B cell (primary cell): ENCODE data around the gene LRRC4C. TPM values are rescaled to one million over a fixed set of nuclear protein-coding genes. Genes with fewer than 3 reads are reported as not detected.

ENCODE experiments used
- ATAC-seq: fragments of 200-7000 bp; cut with Tn5 transposase; one replicate; pipeline ENCODE4 v1.10.0; 2021; ENCODE audit warnings: low read depth, mild to moderate bottlenecking, moderate number of reproducible peaks, moderate library complexity
- CTCF ChIA-PET: fragments of 350-600 bp; sonication (Branson Sonifier 250); formaldehyde crosslinking; loops from one replicate; lab custom pipeline; 2021; ENCODE audit warnings: antibody characterized with exemption, inconsistent platforms; lab: Charles Lee
- POLR2A ChIA-PET: fragments of 350-600 bp; sonication (Branson Sonifier 250); formaldehyde crosslinking; loops from one replicate; lab custom pipeline; 2021; ENCODE audit warnings: antibody characterized with exemption; lab: Charles Lee
- DNase-seq: peaks from one replicate; pipeline ENCODE4 v3.0.0; 2013
- H2AFZ ChIP-seq: 2 replicates; pipeline ENCODE4 v1.6.1; 2012; ENCODE audit warnings: mild to moderate bottlenecking, low read depth, low read length; ENCODE audit not compliant: insufficient read depth, poor library complexity, severe bottlenecking
- H3K27ac ChIP-seq, 2 donors: 1 replicate in 1 of 2; 2 replicates in 1 of 2; pipeline ENCODE4 v1.5.1; 2012 to 2013; ENCODE audit warnings: low read length in 2 of 2, mild to moderate bottlenecking in 2 of 2, moderate library complexity in 1 of 2
- H3K27me3 ChIP-seq, 4 experiments: fragments of 200-600 bp in 1 of 4; sonication (generic) in 1 of 4; replicated peaks in 1 of 4; 1 replicate in 2 of 4; 2 replicates in 2 of 4; pipeline versions ENCODE4 v1.6.1 to v1.7.0; 2013 to 2016; ENCODE audit warnings: low read length in 3 of 4, mild to moderate bottlenecking in 2 of 4, mixed read lengths in 1 of 4, moderate library complexity in 1 of 4; ENCODE audit not compliant: insufficient read depth in 4 of 4, control insufficient read depth in 3 of 4; ENCODE audit errors: control extremely low read depth in 1 of 4
- H3K36me3 ChIP-seq, 2 experiments: replicated peaks in 1 of 2; 1 replicate in 1 of 2; 2 replicates in 1 of 2; pipeline versions ENCODE4 v1.6.1 to v1.7.1; 2013; ENCODE audit warnings: low read length in 1 of 2; ENCODE audit not compliant: insufficient read depth in 2 of 2, control insufficient read depth in 1 of 2; ENCODE audit errors: control extremely low read depth in 1 of 2, extremely low read depth in 1 of 2
- H3K4me1 ChIP-seq, 2 donors: fragments of 200-600 bp in 1 of 2; sonication (generic) in 1 of 2; 1 replicate in 1 of 2; 2 replicates in 1 of 2; pipeline versions ENCODE4 v1.5.1 to v1.6.1; 2013 to 2017; ENCODE audit warnings: low read length in 2 of 2; ENCODE audit not compliant: control insufficient read depth in 2 of 2, insufficient read depth in 2 of 2
- H3K4me2 ChIP-seq: replicated peaks from 2 replicates; pipeline ENCODE3; 2012; ENCODE audit warnings: mild to moderate bottlenecking, low read depth, low read length; ENCODE audit not compliant: poor library complexity, severe bottlenecking
- H3K4me3 ChIP-seq, 5 experiments: fragments of 200-600 bp in 1 of 5; sonication (generic) in 1 of 5; 1 replicate in 3 of 5; 2 replicates in 2 of 5; pipeline versions ENCODE4 v1.5.1 to v1.7.0; 2011 to 2016; ENCODE audit warnings: low read length in 4 of 5, mild to moderate bottlenecking in 4 of 5, low read depth in 2 of 5, control low read depth in 1 of 5, moderate library complexity in 1 of 5; ENCODE audit not compliant: insufficient read depth in 1 of 5; ENCODE audit errors: control extremely low read depth in 1 of 5, extremely low read depth in 1 of 5
- H3K79me2 ChIP-seq: fragments of 200-600 bp; sonication (generic); one replicate; pipeline ENCODE4 v1.6.0; 2016; ENCODE audit warnings: low read length; ENCODE audit not compliant: control insufficient read depth, insufficient read depth
- H3K9ac ChIP-seq: fragments of 200-600 bp; sonication (generic); 2 replicates; pipeline ENCODE4 v1.6.1; 2017; ENCODE audit warnings: mild to moderate bottlenecking, low read length, moderate library complexity
- H3K9me3 ChIP-seq, 3 donors: one replicate each; pipeline versions ENCODE4 v1.6.1 to v1.7.1; 2013; ENCODE audit warnings: low read length in 2 of 3; ENCODE audit not compliant: control insufficient read depth in 2 of 3, insufficient read depth in 1 of 3; ENCODE audit errors: control extremely low read depth in 1 of 3
- H4K20me1 ChIP-seq: 2 replicates; pipeline ENCODE4 v1.6.0; 2012; ENCODE audit warnings: mild to moderate bottlenecking, low read length; ENCODE audit not compliant: insufficient read depth, control insufficient read depth, poor library complexity, severe bottlenecking
- H3K27ac Mint-ChIP-seq: one replicate; pipeline ENCODE4 v1.8.0; 2021; ENCODE audit warnings: mixed read lengths
- H3K27me3 Mint-ChIP-seq: one replicate; pipeline ENCODE4 v1.8.0; 2021; ENCODE audit warnings: mixed read lengths
- H3K4me1 Mint-ChIP-seq: one replicate; pipeline ENCODE4 v1.8.0; 2021; ENCODE audit warnings: mixed read lengths
- H3K4me3 Mint-ChIP-seq: one replicate; pipeline ENCODE4 v1.8.0; 2021; ENCODE audit warnings: mixed read lengths
- H3K9me3 Mint-ChIP-seq: one replicate; pipeline ENCODE4 v1.8.0; 2022; ENCODE audit warnings: mixed read lengths; ENCODE audit not compliant: insufficient read depth
- CTCF ChIP-seq: fragments of 200-600 bp; IDR thresholded peaks from one replicate; pipeline ENCODE4 v1.8.0; 2022; ENCODE audit warnings: antibody characterized with exemption, mild to moderate bottlenecking
- EZH2 ChIP-seq: IDR thresholded peaks from 2 replicates; pipeline ENCODE4 v1.6.1; 2012; ENCODE audit warnings: borderline replicate concordance, low read depth, mild to moderate bottlenecking, moderate library complexity, low read length; ENCODE audit not compliant: insufficient read depth, poor library complexity, severe bottlenecking
- WGBS: methylation state at CpG from one replicate; pipeline ENCODE4 v1.1.5; 2013; ENCODE audit warnings: missing lambda C conversion rate; ENCODE audit not compliant: insufficient coverage; 5-methylcytosine and 5-hydroxymethylcytosine counted together
- intact Hi-C: fragments of 100-400 bp; cut with micrococcal nuclease; formaldehyde crosslinking; loops from one replicate; pipeline ENCODE4 v1.10.0; 2022
- polyA plus RNA-seq: library from polyadenylated mRNA; depleted of rRNA; stranded (reverse); fragments of >200 nt; gene quantifications from 2 replicates; pipeline ENCODE4 v1.2.3, GENCODE V29; 2012
- total RNA-seq, 2 donors: library from RNA; stranded (reverse); fragments of 120-200 nt in 1 of 2; gene quantifications; 1 replicate in 1 of 2; 2 replicates in 1 of 2; pipeline versions ENCODE4 v1.2.3 to v1.2.4, GENCODE V29; 2013 to 2022

Gene LRRC4C
- total and polyA plus RNA-seq, 2 donors (not counting 1 experiment from before 2014, with no cell fraction given), result 0.57 TPM; not detected in 1

GRCh38 chr11:40444151-40444550 is 1015.3 kb downstream of the LRRC4C start:
- Histone ChIP-seq H3K27ac (no peak overlapping the region), H3K4me3 (no peak overlapping the region), H3K36me3 (no peaks in the 10 kb centered on the region), H3K9me3 (peaks cover 0 to 2% (median 1%) of the 10 kb centered on the region in 3 donors), H2AFZ (no peak overlapping the region), H4K20me1 (no peaks in the 10 kb centered on the region), H3K9ac (no peak overlapping the region), H3K79me2 (no peaks in the 10 kb centered on the region), H3K4me1 (no peaks in the 10 kb centered on the region), H3K27me3 (no peaks in the 10 kb centered on the region), H3K4me2 (no peak overlapping the region)
- H3K9me3 Mint-ChIP-seq, result peaks cover 11% of the 10 kb centered on the region
- no peaks in the 10 kb centered on the region for H3K4me1 Mint-ChIP-seq
- DNase-seq (no peak), ATAC-seq (no peak)
- no CpG with 5 or more reads among the region's 1 CpG for WGBS
- H3K27ac Mint-ChIP-seq, result no peak overlapping the region
- intact Hi-C loops, result no loop called here
- no peaks in the 10 kb centered on the region for H3K27me3 Mint-ChIP-seq
- no peak overlapping the region for H3K4me3 Mint-ChIP-seq
- POLR2A ChIA-PET, result no interaction called here
- TF ChIP-seq EZH2, result no peak
- TF ChIP-seq CTCF, result no peak
- CTCF ChIA-PET, result no interaction called here

DNA sequence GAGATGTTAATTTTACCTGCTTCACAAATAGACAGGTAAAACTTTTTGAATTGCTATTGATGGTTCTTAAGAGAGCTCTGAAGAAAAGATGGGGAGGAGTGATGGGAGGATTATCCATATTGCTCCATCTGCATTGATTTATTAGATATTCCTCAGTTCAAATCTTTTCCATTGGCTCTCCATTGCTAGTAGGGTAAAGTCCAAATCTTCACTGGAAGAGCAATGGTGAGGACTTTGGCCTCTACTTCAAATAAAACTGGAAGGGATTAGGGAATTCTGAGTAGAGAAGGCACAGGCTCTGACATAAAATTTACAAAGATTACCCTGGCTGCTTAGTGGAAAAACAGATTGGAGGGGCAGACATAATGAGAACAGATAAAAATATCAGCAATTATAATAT is 1024.1 kb downstream of the LRRC4C start:
- Histone ChIP-seq H3K9ac (no peak overlapping the region), H3K4me1 (no peaks in the 10 kb centered on the region), H4K20me1 (no peaks in the 10 kb centered on the region), H2AFZ (no peak overlapping the region), H3K79me2 (no peaks in the 10 kb centered on the region), H3K36me3 (no peaks in the 10 kb centered on the region), H3K27me3 (no peaks in the 10 kb centered on the region), H3K4me2 (no peak overlapping the region), H3K4me3 (no peak overlapping the region), H3K9me3 (no peaks in the 10 kb centered on the region), H3K27ac (no peak overlapping the region)
- H3K27ac Mint-ChIP-seq, result no peak overlapping the region
- POLR2A ChIA-PET, result no interaction called here
- peaks cover 2% of the 10 kb centered on the region for H3K9me3 Mint-ChIP-seq
- ATAC-seq, result no peak
- CTCF ChIA-PET, result no interaction called here
- H3K4me3 Mint-ChIP-seq, result no peak overlapping the region
- H3K27me3 Mint-ChIP-seq, result no peaks in the 10 kb centered on the region
- intact Hi-C loops, result no loop called here
- TF ChIP-seq EZH2 (no peak), CTCF (no peak)
- DNase-seq, result no peak
- no peaks in the 10 kb centered on the region for H3K4me1 Mint-ChIP-seq
